Fibroblast of villous mesenchyme (primary cell): ENCODE data around the gene KLHL26. TPM values are rescaled to one million over a fixed set of nuclear protein-coding genes. Genes with fewer than 3 reads are reported as not detected.
A peak's percentile ranks its signal among the peaks of the same experiment; 100 is the strongest.

Experiments
- DNase-seq: peaks from one replicate; pipeline ENCODE4 v3.0.0-alpha.2; 2010; ENCODE audit warnings: low read depth
- H3K4me3 ChIP-seq: 2 replicates; pipeline ENCODE4 v1.5.1; 2011; ENCODE audit warnings: low read depth, mild to moderate bottlenecking, low read length
- CTCF ChIP-seq: IDR thresholded peaks from 2 replicates; pipeline ENCODE4 v1.5.1; 2012; ENCODE audit warnings: low read depth, mild to moderate bottlenecking, low read length; ENCODE audit not compliant: insufficient read depth
- total RNA-seq: library from RNA; depleted of rRNA; stranded (reverse); fragments of >200 nt; gene quantifications from 2 replicates; pipeline ENCODE4 v1.2.3, GENCODE V29; 2012

KLHL26 gene
- total RNA-seq, 1 donor = 2.6 TPM

GRCh38 chr19:18650468-18651041, 13.7 kb downstream of the KLHL26 start:
- TF ChIP-seq CTCF = no peak
- H3K4me3 ChIP-seq = peak overlapping the region; percentile 24
- DNase-seq = peak; percentile 92

DNA sequence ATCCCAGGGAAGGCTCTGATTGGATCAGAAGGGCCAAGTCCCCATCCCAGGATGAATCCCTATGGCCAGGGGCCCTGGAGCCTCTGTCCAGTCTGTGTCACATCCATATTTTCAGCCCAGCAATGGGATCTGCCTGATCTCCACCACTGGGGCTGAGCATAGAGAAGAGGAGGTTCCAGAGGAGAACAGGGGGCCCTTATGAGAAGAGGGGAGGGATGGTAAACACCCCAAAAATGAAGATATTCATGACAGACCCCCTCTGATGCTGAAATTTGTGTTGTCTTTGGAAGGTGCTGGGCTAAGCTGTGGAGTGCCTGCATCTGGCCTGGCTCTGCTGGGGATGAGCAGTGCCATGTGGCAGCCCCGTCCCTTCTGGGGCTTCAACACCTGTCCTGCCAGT, 14.5 kb downstream of the KLHL26 start:
- H3K4me3 ChIP-seq = no peak overlapping the region
- DNase-seq = no peak
- no peak for TF ChIP-seq CTCF

- H3K4me3 ChIP-seq = no peak overlapping the region
- TF ChIP-seq CTCF = no peak
- no peak for DNase-seq
Measured at GRCh38 chr19:18651733-18652132, 14.9 kb downstream of the KLHL26 start.

GRCh38 chr19:18653853-18654252, 17.0 kb downstream of the KLHL26 start:
- no peak for TF ChIP-seq CTCF
- no peak overlapping the region for H3K4me3 ChIP-seq

GRCh38 chr19:18654469-18654868, 17.6 kb downstream of the KLHL26 start:
- H3K4me3 ChIP-seq = no peak overlapping the region
- no peak for DNase-seq
- TF ChIP-seq CTCF = no peak

More at GRCh38 chr19:18653853-18654252, 17.0 kb downstream of the KLHL26 start:
- no peak for DNase-seq

- TF ChIP-seq CTCF = no peak
- no peak overlapping the region for H3K4me3 ChIP-seq
- DNase-seq = no peak
Measured at GRCh38 chr19:18655173-18655844, 18.5 kb downstream of the KLHL26 start.
